ENCODE results near the gene ITIH2. TPM values are rescaled to one million over a fixed set of nuclear protein-coding genes. Genes with fewer than 3 reads are reported as not detected.
"Not testable (repeated sequence)": the region's sequence is repeated elsewhere in the genome, so short reads cannot be mapped to it uniquely, and the experiment has no call there.

Gene ITIH2
- total and polyA plus RNA-seq, 2 donors from 2014 or later = 0.13 to 1.2 TPM

DNA sequence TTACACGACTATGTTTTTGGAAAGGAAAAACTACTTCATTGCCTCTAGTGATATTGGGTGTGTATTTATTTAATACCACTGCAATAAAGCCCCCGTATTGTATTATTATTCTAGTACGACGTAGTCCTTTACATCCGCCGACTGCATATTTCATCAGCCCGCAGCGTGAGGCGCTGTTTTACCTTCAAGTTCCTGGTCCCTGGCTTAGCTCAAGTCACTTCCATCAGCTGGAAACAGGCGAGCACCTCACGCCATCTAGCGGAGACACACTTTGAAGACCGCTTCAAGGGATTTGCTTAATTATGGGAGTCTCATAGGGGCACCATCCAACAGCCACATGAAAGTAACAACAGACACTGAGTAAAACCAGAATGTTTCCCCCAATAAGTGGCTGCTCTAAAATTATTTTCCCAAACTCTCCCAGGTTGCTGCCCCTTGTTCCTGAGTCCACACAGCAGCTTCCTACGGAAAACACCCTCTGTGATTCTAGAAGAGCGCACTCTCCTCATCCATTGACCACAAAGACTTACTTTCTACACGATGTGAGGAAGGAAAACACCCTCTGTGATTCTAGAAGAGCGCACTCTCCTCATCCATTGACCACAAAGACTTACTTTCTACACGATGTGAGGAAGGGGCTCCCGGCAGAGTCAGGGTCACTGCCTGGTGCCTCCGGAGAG lies 15.7 kb upstream of the ITIH2 start:
- intact Hi-C loops (cut with DNase I) = loop anchor here (5.0 kb wide), 1 partner anchor 160 kb away; no protein-coding TSS in a partner anchor
- Histone ChIP-seq H3K36me3 (ENCODE audit: control insufficient read depth in 2 of 3, insufficient read depth in 3 of 3, low read length in 3 of 3) (no peaks in the 10 kb centered on the region), H3K9me3 (ENCODE audit: control insufficient read depth in 2 of 3, insufficient read depth in 1 of 3, low read length in 3 of 3) (no peaks in the 10 kb centered on the region), H3K4me3 (ENCODE audit: low read length in 3 of 3) (no peak overlapping the region), H3K9ac (ENCODE audit: low read length in 3 of 3) (no peak overlapping the region), H3K27me3 (ENCODE audit: control insufficient read depth, insufficient read depth, low read length) (no peaks in the 10 kb centered on the region), H3K4me1 (ENCODE audit: control insufficient read depth in 2 of 3, insufficient read depth in 2 of 3, low read depth in 1 of 3, low read length in 3 of 3) (no peaks in the 10 kb centered on the region), H3K27ac (ENCODE audit: low read depth in 2 of 2, low read length in 2 of 2) (no peak overlapping the region)
- TF ChIP-seq, protein P1, sequence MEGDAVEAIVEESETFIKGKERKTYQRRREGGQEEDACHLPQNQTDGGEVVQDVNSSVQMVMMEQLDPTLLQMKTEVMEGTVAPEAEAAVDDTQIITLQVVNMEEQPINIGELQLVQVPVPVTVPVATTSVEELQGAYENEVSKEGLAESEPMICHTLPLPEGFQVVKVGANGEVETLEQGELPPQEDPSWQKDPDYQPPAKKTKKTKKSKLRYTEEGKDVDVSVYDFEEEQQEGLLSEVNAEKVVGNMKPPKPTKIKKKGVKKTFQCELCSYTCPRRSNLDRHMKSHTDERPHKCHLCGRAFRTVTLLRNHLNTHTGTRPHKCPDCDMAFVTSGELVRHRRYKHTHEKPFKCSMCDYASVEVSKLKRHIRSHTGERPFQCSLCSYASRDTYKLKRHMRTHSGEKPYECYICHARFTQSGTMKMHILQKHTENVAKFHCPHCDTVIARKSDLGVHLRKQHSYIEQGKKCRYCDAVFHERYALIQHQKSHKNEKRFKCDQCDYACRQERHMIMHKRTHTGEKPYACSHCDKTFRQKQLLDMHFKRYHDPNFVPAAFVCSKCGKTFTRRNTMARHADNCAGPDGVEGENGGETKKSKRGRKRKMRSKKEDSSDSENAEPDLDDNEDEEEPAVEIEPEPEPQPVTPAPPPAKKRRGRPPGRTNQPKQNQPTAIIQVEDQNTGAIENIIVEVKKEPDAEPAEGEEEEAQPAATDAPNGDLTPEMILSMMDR (IDR thresholded peaks at IDR 0.05; ENCODE audit: borderline replicate concordance, extremely low read depth, insufficient read depth) = peak; percentile 98
- FAIRE-seq (peak; percentile 89), DNase-seq (peak; percentile 85 to 96 (median 91))

DNA sequence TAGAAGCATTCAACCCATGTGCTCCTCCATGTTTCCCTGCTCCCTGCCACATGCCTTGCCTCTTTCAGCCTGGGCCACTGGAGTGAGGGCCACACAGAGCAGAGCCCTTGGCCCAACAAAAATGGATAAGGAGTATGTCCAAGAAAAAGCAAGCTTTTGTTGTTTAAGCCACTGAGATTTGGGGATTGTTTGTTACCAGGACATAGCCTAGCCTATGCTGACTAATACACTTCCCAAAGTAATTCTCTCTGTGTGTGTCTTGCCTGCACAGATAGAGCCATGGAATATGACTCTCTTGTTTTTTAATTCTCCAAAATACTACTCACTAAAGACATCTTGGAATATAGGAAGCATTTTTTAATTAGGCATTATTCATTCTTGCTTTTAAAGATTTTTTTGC lies 13.5 kb upstream of the ITIH2 start:
- FAIRE-seq (no peak), DNase-seq (no peak)
- H3K4me3 ChIP-seq (ENCODE audit: low read length in 3 of 3) = no peak overlapping the region
- peaks cover 0 to 3% (median 0%) of the 10 kb centered on the region in 3 donors for H3K9me3 ChIP-seq (ENCODE audit: control insufficient read depth in 2 of 3, insufficient read depth in 1 of 3, low read length in 3 of 3)
- intact Hi-C loops (cut with DNase I) = loop anchor here (5.0 kb wide), 1 partner anchor 162 kb away; no protein-coding TSS in a partner anchor
- H3K27ac ChIP-seq (ENCODE audit: low read depth in 2 of 2, low read length in 2 of 2) = no peak overlapping the region
- no peaks in the 10 kb centered on the region for H3K4me1 ChIP-seq (ENCODE audit: control insufficient read depth in 2 of 3, insufficient read depth in 2 of 3, low read depth in 1 of 3, low read length in 3 of 3)
- H3K36me3 ChIP-seq (ENCODE audit: control insufficient read depth in 2 of 3, insufficient read depth in 3 of 3, low read length in 3 of 3) = no peaks in the 10 kb centered on the region
- no peak overlapping the region for H3K9ac ChIP-seq (ENCODE audit: low read length in 3 of 3)
- no peaks in the 10 kb centered on the region for H3K27me3 ChIP-seq (ENCODE audit: control insufficient read depth, insufficient read depth, low read length)
- TF ChIP-seq, protein P1 (IDR thresholded peaks at IDR 0.05; ENCODE audit: borderline replicate concordance, extremely low read depth, insufficient read depth) = no peak

DNA sequence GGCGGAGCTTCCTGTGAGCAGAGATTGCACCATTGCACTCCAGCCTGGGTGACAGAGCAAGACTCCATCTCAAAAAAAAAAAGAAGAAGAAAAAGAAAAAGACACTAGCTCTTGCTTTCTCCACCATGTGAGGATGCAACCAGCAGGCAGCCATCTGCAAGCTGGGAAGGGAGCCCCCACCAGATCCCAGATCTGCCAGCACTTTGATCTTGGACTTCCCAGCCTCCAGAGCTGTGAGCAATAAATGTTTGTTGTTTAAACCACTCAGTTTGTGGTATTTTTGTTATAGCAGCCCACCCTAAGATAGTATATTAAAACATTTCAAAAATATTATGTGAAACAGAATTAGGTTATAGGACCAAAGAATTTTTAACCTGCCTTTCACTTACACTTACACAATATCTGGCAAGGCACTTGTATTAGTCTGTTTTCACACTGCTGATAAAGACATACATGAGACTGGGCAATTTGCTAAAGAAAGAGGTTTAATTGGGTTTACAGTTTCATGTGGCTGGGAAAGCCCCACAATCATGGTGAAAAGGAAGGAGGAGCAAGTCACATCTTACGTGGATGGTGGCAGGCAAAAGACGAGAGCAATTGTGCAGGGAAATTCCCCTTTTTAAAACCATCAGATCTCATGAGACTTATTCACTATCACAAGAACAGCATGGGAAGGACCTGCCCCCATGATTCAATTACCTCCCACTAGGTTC lies 12.1 kb upstream of the ITIH2 start:
- H3K4me1 ChIP-seq (ENCODE audit: control insufficient read depth in 2 of 3, insufficient read depth in 2 of 3, low read depth in 1 of 3, low read length in 3 of 3); H3K9me3 ChIP-seq (ENCODE audit: control insufficient read depth in 2 of 3, insufficient read depth in 1 of 3, low read length in 3 of 3); intact Hi-C loops (cut with DNase I); H3K4me3 ChIP-seq (ENCODE audit: low read length in 3 of 3); FAIRE-seq; H3K9ac ChIP-seq (ENCODE audit: low read length in 3 of 3); DNase-seq; H3K27ac ChIP-seq (ENCODE audit: low read depth in 2 of 2, low read length in 2 of 2); H3K36me3 ChIP-seq (ENCODE audit: control insufficient read depth in 2 of 3, insufficient read depth in 3 of 3, low read length in 3 of 3); H3K27me3 ChIP-seq (ENCODE audit: control insufficient read depth, insufficient read depth, low read length): not testable (repeated sequence)

DNA sequence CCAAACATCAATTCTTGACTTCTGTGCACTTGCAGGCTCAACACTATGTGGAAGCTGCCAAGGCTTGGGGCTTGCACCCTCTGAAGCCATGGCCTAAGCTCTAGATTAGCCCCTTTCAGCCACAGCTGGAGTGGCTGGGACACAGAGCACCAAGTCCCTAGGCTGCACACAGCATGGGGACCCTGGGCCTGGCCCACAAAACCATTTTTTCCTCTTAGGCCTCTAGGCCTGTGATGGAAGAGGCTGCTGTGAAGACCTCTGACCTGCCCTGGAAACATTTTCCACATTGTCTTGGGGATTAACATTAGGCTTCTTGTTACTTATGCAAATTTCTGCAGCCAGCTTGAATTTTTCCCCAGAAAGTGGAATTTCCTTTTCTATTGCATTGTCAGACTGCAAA lies 10.7 kb upstream of the ITIH2 start:
- intact Hi-C loops (cut with DNase I); H3K9me3 ChIP-seq (ENCODE audit: control insufficient read depth in 2 of 3, insufficient read depth in 1 of 3, low read length in 3 of 3); H3K4me3 ChIP-seq (ENCODE audit: low read length in 3 of 3); H3K27ac ChIP-seq (ENCODE audit: low read depth in 2 of 2, low read length in 2 of 2); FAIRE-seq; DNase-seq; H3K9ac ChIP-seq (ENCODE audit: low read length in 3 of 3); H3K36me3 ChIP-seq (ENCODE audit: control insufficient read depth in 2 of 3, insufficient read depth in 3 of 3, low read length in 3 of 3); H3K27me3 ChIP-seq (ENCODE audit: control insufficient read depth, insufficient read depth, low read length): not testable (repeated sequence)
- peaks cover 0 to 14% (median 5%) of the 10 kb centered on the region in 3 donors for H3K4me1 ChIP-seq (ENCODE audit: control insufficient read depth in 2 of 3, insufficient read depth in 2 of 3, low read depth in 1 of 3, low read length in 3 of 3)

DNA sequence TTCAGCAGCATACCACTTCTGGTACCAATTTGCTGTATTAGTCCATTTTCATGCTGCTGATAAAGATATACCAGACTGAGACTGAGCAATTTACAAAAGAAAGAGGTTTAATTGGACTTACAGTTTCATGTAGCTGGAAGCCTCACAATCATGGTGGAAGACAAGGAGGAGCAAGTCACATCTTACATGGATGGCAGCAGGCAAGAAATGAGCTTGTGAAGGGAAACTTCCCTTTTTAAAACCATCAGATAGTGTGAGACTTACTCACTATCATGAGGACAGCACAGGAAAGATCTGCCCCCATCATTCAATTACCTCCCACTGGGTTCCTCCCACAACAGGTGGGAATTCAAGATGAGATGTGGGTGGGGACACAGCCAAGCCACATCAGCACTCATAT lies 9.9 kb upstream of the ITIH2 start:
- peaks cover 0 to 17% (median 7%) of the 10 kb centered on the region in 3 donors for H3K4me1 ChIP-seq (ENCODE audit: control insufficient read depth in 2 of 3, insufficient read depth in 2 of 3, low read depth in 1 of 3, low read length in 3 of 3)
- FAIRE-seq; H3K27me3 ChIP-seq (ENCODE audit: control insufficient read depth, insufficient read depth, low read length); H3K9me3 ChIP-seq (ENCODE audit: control insufficient read depth in 2 of 3, insufficient read depth in 1 of 3, low read length in 3 of 3); DNase-seq; H3K27ac ChIP-seq (ENCODE audit: low read depth in 2 of 2, low read length in 2 of 2); H3K9ac ChIP-seq (ENCODE audit: low read length in 3 of 3); intact Hi-C loops (cut with DNase I); H3K4me3 ChIP-seq (ENCODE audit: low read length in 3 of 3); H3K36me3 ChIP-seq (ENCODE audit: control insufficient read depth in 2 of 3, insufficient read depth in 3 of 3, low read length in 3 of 3): not testable (repeated sequence)
